ENCODE data around the gene WHRN.

- no peak for TF ChIP-seq CTCF (IDR thresholded peaks at IDR 0.05; ENCODE audit: insufficient read depth, low read length, poor library complexity, severe bottlenecking)
- TF ChIP-seq EZH2phosphoT487 (conservative IDR thresholded peaks at IDR 0.05; ENCODE audit: low read length) = no peak
Observed at GRCh38 chr9:114521846-114522245, 16.6 kb upstream of the WHRN start.
